HEK293 (cell line): ENCODE results near the gene AGAP1.

Experiments
- EGR2 ChIP-seq: fragments of 450-650 bp; formaldehyde crosslinking; IDR thresholded peaks from 2 replicates; pipeline ENCODE4 v1.5.1; 2016; ENCODE audit warnings: low read depth, missing biosample characterization, missing genetic modification characterization
- GLIS1 ChIP-seq: fragments of 450-650 bp; formaldehyde crosslinking; IDR thresholded peaks from 2 replicates; pipeline ENCODE4 v1.5.1; 2016; ENCODE audit warnings: missing biosample characterization, missing genetic modification characterization
- HOXC10 ChIP-seq: sonication (generic); formaldehyde crosslinking; IDR thresholded peaks from 2 replicates; pipeline ENCODE4 v1.8.1; 2023; ENCODE audit warnings: mild to moderate bottlenecking, missing genetic modification reagents
- IKZF3 ChIP-seq: fragments of 450-650 bp; IDR thresholded peaks from 2 replicates; pipeline ENCODE4 v1.5.0; 2018; ENCODE audit warnings: missing biosample characterization, mild to moderate bottlenecking, missing genetic modification characterization, moderate library complexity
- KLF17 ChIP-seq: fragments of 450-650 bp; formaldehyde crosslinking; IDR thresholded peaks from 2 replicates; pipeline ENCODE4 v1.5.1; 2016; ENCODE audit warnings: missing biosample characterization, missing genetic modification characterization
- OSR2 ChIP-seq: fragments of 450-650 bp; formaldehyde crosslinking; IDR thresholded peaks from 2 replicates; pipeline ENCODE4 v1.5.1; 2016; ENCODE audit warnings: missing biosample characterization, missing genetic modification characterization
- PRDM4 ChIP-seq: fragments of 450-650 bp; formaldehyde crosslinking; IDR thresholded peaks from 2 replicates; pipeline ENCODE4 v1.5.1; 2017; ENCODE audit warnings: missing biosample characterization, missing genetic modification characterization
- REST ChIP-seq: fragments of 450-650 bp; formaldehyde crosslinking; IDR thresholded peaks from 2 replicates; pipeline ENCODE4 v1.5.1; 2016; ENCODE audit warnings: missing biosample characterization, missing genetic modification characterization
- SALL2 ChIP-seq: fragments of 450-650 bp; formaldehyde crosslinking; IDR thresholded peaks from 2 replicates; pipeline ENCODE4 v1.5.0; 2017; ENCODE audit warnings: missing biosample characterization, mild to moderate bottlenecking, missing genetic modification characterization, borderline replicate concordance
- ZBTB17 ChIP-seq: fragments of 450-650 bp; formaldehyde crosslinking; IDR thresholded peaks from 2 replicates; pipeline ENCODE4 v1.5.1; 2016; ENCODE audit warnings: missing biosample characterization, missing genetic modification characterization
- ZBTB7A ChIP-seq: fragments of 450-650 bp; formaldehyde crosslinking; IDR thresholded peaks from 2 replicates; pipeline ENCODE4 v1.5.1; 2016; ENCODE audit warnings: low read depth, missing biosample characterization, missing genetic modification characterization
- ZFP3 ChIP-seq: fragments of 450-650 bp; formaldehyde crosslinking; IDR thresholded peaks from 2 replicates; pipeline ENCODE4 v1.5.1; 2016; ENCODE audit warnings: low read depth, missing biosample characterization, missing genetic modification characterization
- ZNF146 ChIP-seq: fragments of 450-650 bp; formaldehyde crosslinking; IDR thresholded peaks from 2 replicates; pipeline ENCODE4 v1.5.1; 2016; ENCODE audit warnings: missing biosample characterization, missing genetic modification characterization
- ZNF266 ChIP-seq: fragments of 450-650 bp; formaldehyde crosslinking; IDR thresholded peaks from 2 replicates; pipeline ENCODE4 v1.5.1; 2016; ENCODE audit warnings: missing biosample characterization, missing genetic modification characterization, low read depth
- ZNF311 ChIP-seq: fragments of 450-650 bp; formaldehyde crosslinking; IDR thresholded peaks from 2 replicates; pipeline ENCODE4 v1.5.1; 2017; ENCODE audit warnings: missing biosample characterization, missing genetic modification characterization, borderline replicate concordance
- ZNF341 ChIP-seq: fragments of 450-650 bp; formaldehyde crosslinking; IDR thresholded peaks from 2 replicates; pipeline ENCODE4; 2016; ENCODE audit warnings: low read depth, missing biosample characterization, missing genetic modification characterization
- ZNF391 ChIP-seq: fragments of 450-650 bp; formaldehyde crosslinking; IDR thresholded peaks from 2 replicates; pipeline ENCODE4 v1.5.1; 2016; ENCODE audit warnings: low read depth, missing biosample characterization, missing genetic modification characterization, borderline replicate concordance
- ZNF426 ChIP-seq: fragments of 450-650 bp; formaldehyde crosslinking; IDR thresholded peaks from 2 replicates; pipeline ENCODE4 v1.5.1; 2017; ENCODE audit warnings: missing biosample characterization, missing genetic modification characterization, mild to moderate bottlenecking, inconsistent platforms, moderate library complexity
- ZNF514 ChIP-seq: fragments of 450-650 bp; formaldehyde crosslinking; IDR thresholded peaks from 2 replicates; pipeline ENCODE4 v1.5.1; 2016; ENCODE audit warnings: missing biosample characterization, missing genetic modification characterization
- ZNF549 ChIP-seq: fragments of 450-650 bp; IDR thresholded peaks from 2 replicates; pipeline ENCODE4 v1.5.1; 2018; ENCODE audit warnings: missing biosample characterization, missing genetic modification characterization, mild to moderate bottlenecking, inconsistent platforms, moderate library complexity
- ZNF596 ChIP-seq: fragments of 450-650 bp; IDR thresholded peaks from 2 replicates; pipeline ENCODE4 v1.5.0; 2018; ENCODE audit warnings: missing biosample characterization, mild to moderate bottlenecking, missing genetic modification characterization, moderate library complexity
- ZNF626 ChIP-seq: fragments of 450-650 bp; sonication (Bioruptor Pico); formaldehyde crosslinking; IDR thresholded peaks from 2 replicates; pipeline ENCODE4 v1.5.1; 2018; ENCODE audit warnings: missing biosample characterization, missing genetic modification characterization, inconsistent platforms
- ZNF777 ChIP-seq: fragments of 450-650 bp; formaldehyde crosslinking; IDR thresholded peaks from 2 replicates; pipeline ENCODE4 v1.5.1; 2017; ENCODE audit warnings: missing biosample characterization, missing genetic modification characterization, borderline replicate concordance
- ZNF837 ChIP-seq: fragments of 450-650 bp; formaldehyde crosslinking; IDR thresholded peaks from 2 replicates; pipeline ENCODE4 v1.5.1; 2016; ENCODE audit warnings: missing biosample characterization, missing genetic modification characterization
- ZSCAN18 ChIP-seq: fragments of 450-650 bp; formaldehyde crosslinking; IDR thresholded peaks from 2 replicates; pipeline ENCODE4 v1.5.1; 2016; ENCODE audit warnings: missing biosample characterization, missing genetic modification characterization
- ZSCAN30 ChIP-seq: fragments of 450-650 bp; IDR thresholded peaks from 2 replicates; pipeline ENCODE4 v1.5.1; 2018; ENCODE audit warnings: missing biosample characterization, mild to moderate bottlenecking, missing genetic modification characterization, moderate library complexity

The AGAP1 gene

GRCh38 chr2:235591921-235592320 is 98.1 kb downstream of the AGAP1 start (continued):
- peak; percentile 64 for TF ChIP-seq REST (tag by site-specific recombination)
- TF ChIP-seq ZNF626: no peak
- no peak for TF ChIP-seq ZNF266
- TF ChIP-seq ZNF391 (tag by site-specific recombination): no peak
- peak; percentile 49; the same call in 1 of the 2 replicates for TF ChIP-seq OSR2 (tag by site-specific recombination)
- no peak for TF ChIP-seq ZBTB17
- TF ChIP-seq PRDM4 (tag by site-specific recombination): no peak
- no peak for TF ChIP-seq ZFP3
- TF ChIP-seq ZNF514: no peak
- no peak for TF ChIP-seq ZSCAN18 (tag by site-specific recombination)
- no peak for TF ChIP-seq ZNF549 (tag by site-specific recombination)
- no peak for TF ChIP-seq ZNF426 (tag by site-specific recombination)
- TF ChIP-seq GLIS1: no peak
- TF ChIP-seq ZSCAN30: no peak
- 0 out of 2 replicates have a peak, but pooled peaks have one; percentile 12 for TF ChIP-seq IKZF3 (tag by site-specific recombination)
- no peak for TF ChIP-seq ZNF311 (tag by site-specific recombination)
- TF ChIP-seq ZNF341 (tag by site-specific recombination): 0 out of 2 replicates have a peak, but pooled peaks have one; percentile 28
- TF ChIP-seq SALL2 (tag by site-specific recombination): no peak
- TF ChIP-seq ZNF837 (tag by site-specific recombination): no peak
- no peak for TF ChIP-seq KLF17 (tag by site-specific recombination)
- no peak for TF ChIP-seq ZNF596
- no peak for TF ChIP-seq HOXC10 (CRISPR knock-in tag)
- TF ChIP-seq EGR2: no peak
- TF ChIP-seq ZNF146 (tag by site-specific recombination): no peak
- no peak for TF ChIP-seq ZNF777
- TF ChIP-seq ZBTB7A (tag by site-specific recombination): no peak
